ENCODE data around the gene ZNF654.

ZNF654 gene

DNA sequence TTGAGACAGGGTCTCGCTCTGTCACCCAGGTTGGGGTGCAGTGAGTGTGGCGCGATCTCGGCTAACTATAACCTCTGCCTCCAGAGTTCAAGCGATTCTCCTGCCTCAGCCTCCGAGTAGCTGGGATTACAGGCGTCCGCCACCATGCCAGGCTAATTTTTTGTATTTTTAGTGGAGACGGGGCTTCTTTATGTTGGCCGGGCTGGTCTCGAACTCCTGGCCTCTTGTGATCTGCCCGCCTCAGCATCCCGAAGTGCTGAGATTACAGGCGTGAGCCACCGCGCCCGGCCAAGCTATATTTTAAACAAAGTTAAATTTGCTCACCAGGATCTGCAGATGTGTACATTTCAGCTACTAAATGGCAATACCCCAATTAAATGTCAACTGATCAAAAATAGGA is 89.6 kb downstream of the ZNF654 start:
- FAIRE-seq (no peak), DNase-seq (ENCODE audit: insufficient read length, low spot score) (no peak)

GRCh38 chr3:88149101-88149508 is 90.0 kb downstream of the ZNF654 start:
- TF ChIP-seq TAF1 (IDR thresholded peaks at IDR 0.05; ENCODE audit: low read depth, low read length), result no peak
- no peak for TF ChIP-seq SPI1 (IDR thresholded peaks at IDR 0.05; ENCODE audit: low read depth, low read length)
- no peak for TF ChIP-seq POU2F2 (IDR thresholded peaks at IDR 0.05; ENCODE audit: low read depth, low read length)
- TF ChIP-seq PAX5 (IDR thresholded peaks at IDR 0.05; ENCODE audit: insufficient read depth, low read length, severe bottlenecking), result no peak
- no peak for TF ChIP-seq POLR2AphosphoS5 (IDR thresholded peaks at IDR 0.05; ENCODE audit: low read depth, low read length)
- TF ChIP-seq POLR2A (IDR thresholded peaks at IDR 0.05; ENCODE audit: low read depth, low read length), result no peak
- FAIRE-seq (peak; percentile 26), DNase-seq (ENCODE audit: insufficient read length, low spot score) (no peak)

More for the DNA sequence above, 89.6 kb downstream of the ZNF654 start:
- TF ChIP-seq PAX5 (IDR thresholded peaks at IDR 0.05; ENCODE audit: insufficient read depth, low read length, severe bottlenecking) (no peak), POLR2AphosphoS5 (IDR thresholded peaks at IDR 0.05; ENCODE audit: low read depth, low read length) (no peak), POLR2A (IDR thresholded peaks at IDR 0.05; ENCODE audit: low read depth, low read length) (no peak), POU2F2 (IDR thresholded peaks at IDR 0.05; ENCODE audit: low read depth, low read length) (no peak), TAF1 (IDR thresholded peaks at IDR 0.05; ENCODE audit: low read depth, low read length) (no peak), SPI1 (IDR thresholded peaks at IDR 0.05; ENCODE audit: low read depth, low read length) (no peak)

DNA sequence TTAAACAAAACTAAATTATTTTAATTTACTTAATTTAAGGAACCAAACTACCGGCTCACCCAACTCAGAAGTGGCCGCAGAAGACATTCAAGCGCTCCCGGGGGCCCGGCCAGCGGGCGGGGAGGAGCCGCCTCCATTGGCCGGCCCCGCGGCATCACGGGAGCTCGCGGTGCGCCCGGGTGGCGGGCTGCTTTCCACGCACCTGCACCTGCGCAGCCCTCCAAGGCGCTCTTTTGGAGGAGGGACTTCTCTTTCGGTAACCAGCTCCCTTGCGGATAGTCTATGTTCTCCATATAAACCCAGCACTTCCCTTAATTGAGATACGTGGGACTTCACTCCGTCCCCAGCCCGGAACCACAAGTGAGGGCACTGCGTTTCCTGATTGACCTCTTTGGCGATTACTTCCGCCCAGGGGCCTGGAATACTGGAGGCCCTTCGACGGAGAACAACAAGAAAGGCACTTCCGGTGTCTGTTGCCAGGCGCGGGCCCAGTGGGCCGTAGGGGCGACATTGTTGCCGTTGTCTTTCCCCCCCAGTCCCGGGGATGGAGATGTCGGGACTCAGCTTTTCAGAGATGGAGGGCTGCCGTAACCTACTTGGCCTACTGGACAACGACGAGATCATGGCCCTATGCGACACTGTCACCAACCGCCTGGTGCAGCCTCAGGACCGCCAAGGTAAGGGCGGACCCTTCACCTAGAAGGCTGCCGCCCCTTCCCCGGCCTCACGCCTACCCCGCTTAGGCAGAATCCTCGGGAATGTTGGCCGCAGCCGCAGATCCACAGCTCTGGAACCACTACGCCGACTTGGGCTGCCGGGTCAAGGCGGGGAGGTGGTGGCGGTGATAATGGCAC is 90.7 kb downstream of the ZNF654 start, which contains the start of gene C3orf38:
C3orf38 (plus strand) TSS at position 451 of the 854 bp plus-strand sequence; CDS start at position 545, 94 bp downstream.
- TF ChIP-seq SPI1 (IDR thresholded peaks at IDR 0.05; ENCODE audit: low read depth, low read length) (peak; percentile 58), POLR2A (IDR thresholded peaks at IDR 0.05; ENCODE audit: low read depth, low read length) (peak; percentile 58), TAF1 (IDR thresholded peaks at IDR 0.05; ENCODE audit: low read depth, low read length) (0 out of 2 replicates have a peak, but pooled peaks have one; percentile 18), PAX5 (IDR thresholded peaks at IDR 0.05; ENCODE audit: insufficient read depth, low read length, severe bottlenecking) (no peak), POLR2AphosphoS5 (IDR thresholded peaks at IDR 0.05; ENCODE audit: low read depth, low read length) (peak; percentile 64), POU2F2 (IDR thresholded peaks at IDR 0.05; ENCODE audit: low read depth, low read length) (0 out of 2 replicates have a peak, but pooled peaks have one; percentile 63)
- DNase-seq (ENCODE audit: insufficient read length, low spot score) (peak; percentile 50), FAIRE-seq (peak; percentile 96)

DNA sequence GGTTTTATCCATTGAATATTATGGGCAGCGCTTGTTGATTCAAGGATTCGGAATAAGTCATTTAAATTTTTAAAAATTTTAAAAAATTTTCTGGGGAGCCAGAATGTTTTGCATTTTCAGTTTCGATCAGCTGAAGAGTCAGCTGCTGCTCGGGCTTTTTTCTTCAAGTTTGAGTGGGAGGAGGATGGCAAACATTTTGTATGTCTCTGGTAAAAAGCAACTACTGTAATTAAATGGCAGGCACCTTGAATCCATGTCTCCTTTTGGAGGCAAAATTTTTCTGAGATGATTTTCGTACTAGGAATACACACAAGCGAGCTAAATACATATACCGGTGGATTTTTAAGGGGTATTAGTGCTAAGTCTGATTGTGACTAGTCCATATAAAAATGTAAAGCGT is 91.3 kb downstream of the ZNF654 start:
- peak; percentile 43; the same call in 1 of the 2 replicates for TF ChIP-seq TAF1 (IDR thresholded peaks at IDR 0.05; ENCODE audit: low read depth, low read length)
- no peak for TF ChIP-seq PAX5 (IDR thresholded peaks at IDR 0.05; ENCODE audit: insufficient read depth, low read length, severe bottlenecking)
- DNase-seq (ENCODE audit: insufficient read length, low spot score) (peak; percentile 16), FAIRE-seq (no peak)

DNA sequence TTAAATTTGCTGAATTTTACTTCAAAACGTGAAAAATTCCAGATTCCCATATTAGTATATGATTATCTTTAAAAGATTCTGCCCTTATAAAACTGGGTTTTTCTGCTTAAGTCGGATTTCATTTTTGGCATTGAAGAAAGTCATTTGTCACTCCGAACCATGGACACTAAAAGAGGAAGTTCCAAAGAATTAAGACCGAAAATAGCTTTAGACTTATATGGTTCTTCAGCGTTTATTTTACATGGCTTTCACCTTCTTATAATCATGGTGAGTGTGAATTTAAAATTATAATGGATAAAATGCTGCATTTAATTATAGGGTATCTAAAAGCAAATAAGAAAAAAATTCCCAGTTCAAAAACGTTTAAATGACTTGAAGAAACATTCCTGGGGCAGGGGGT is 91.8 kb downstream of the ZNF654 start:
- TF ChIP-seq SPI1 (IDR thresholded peaks at IDR 0.05; ENCODE audit: low read depth, low read length) (peak; percentile 58), POLR2A (IDR thresholded peaks at IDR 0.05; ENCODE audit: low read depth, low read length) (no peak)
- DNase-seq (ENCODE audit: insufficient read length, low spot score) (no peak), FAIRE-seq (peak; percentile 38)

DNA sequence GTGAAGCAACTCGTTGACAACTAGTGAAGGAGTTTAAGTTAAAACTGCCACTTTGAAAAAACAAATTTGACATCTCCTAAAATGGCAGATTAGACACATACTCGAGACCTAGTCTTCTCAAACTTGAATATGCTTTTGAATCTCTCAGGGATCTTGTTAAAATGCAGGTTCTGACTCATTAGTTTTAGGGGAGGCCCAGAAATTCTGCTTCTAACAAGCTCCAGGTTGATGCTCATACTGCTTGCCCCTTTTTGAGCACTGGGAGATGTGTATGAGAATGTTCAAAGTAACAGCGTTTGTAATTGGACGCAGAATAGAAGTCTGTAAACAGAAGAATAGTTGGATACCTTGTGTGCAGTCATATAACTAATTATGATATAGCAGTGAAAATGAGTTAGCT is 92.3 kb downstream of the ZNF654 start:
- FAIRE-seq, result peak; percentile 52
- TF ChIP-seq PAX5 (IDR thresholded peaks at IDR 0.05; ENCODE audit: insufficient read depth, low read length, severe bottlenecking) (no peak), POLR2AphosphoS5 (IDR thresholded peaks at IDR 0.05; ENCODE audit: low read depth, low read length) (no peak), SPI1 (IDR thresholded peaks at IDR 0.05; ENCODE audit: low read depth, low read length) (no peak), POU2F2 (IDR thresholded peaks at IDR 0.05; ENCODE audit: low read depth, low read length) (no peak), TAF1 (IDR thresholded peaks at IDR 0.05; ENCODE audit: low read depth, low read length) (no peak), POLR2A (IDR thresholded peaks at IDR 0.05; ENCODE audit: low read depth, low read length) (no peak)
- DNase-seq (ENCODE audit: insufficient read length, low spot score), result no peak

DNA sequence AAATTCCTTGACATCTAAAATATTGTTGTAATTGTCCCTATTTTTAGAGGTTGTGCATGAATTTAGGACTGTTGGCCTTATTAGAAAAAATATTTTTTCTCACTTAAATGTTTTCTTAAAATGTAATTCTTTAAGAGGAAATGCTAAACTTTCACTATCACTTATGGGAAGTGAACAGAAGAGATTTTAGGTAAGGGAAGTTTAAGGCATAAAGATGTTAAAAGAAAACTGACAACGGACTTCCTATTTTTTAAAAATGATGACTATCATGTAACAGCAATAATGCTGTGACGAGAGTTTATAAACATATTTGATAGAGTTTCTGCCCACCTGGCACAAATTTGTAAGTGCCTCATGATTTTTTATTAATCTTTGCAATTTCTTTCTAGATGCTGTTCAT is 93.8 kb downstream of the ZNF654 start:
- no peak for FAIRE-seq
- TF ChIP-seq POLR2A (IDR thresholded peaks at IDR 0.05; ENCODE audit: low read depth, low read length) (no peak), POU2F2 (IDR thresholded peaks at IDR 0.05; ENCODE audit: low read depth, low read length) (no peak), SPI1 (IDR thresholded peaks at IDR 0.05; ENCODE audit: low read depth, low read length) (no peak), POLR2AphosphoS5 (IDR thresholded peaks at IDR 0.05; ENCODE audit: low read depth, low read length) (no peak), PAX5 (IDR thresholded peaks at IDR 0.05; ENCODE audit: insufficient read depth, low read length, severe bottlenecking) (no peak), TAF1 (IDR thresholded peaks at IDR 0.05; ENCODE audit: low read depth, low read length) (no peak)
- no peak for DNase-seq (ENCODE audit: insufficient read length, low spot score)

DNA sequence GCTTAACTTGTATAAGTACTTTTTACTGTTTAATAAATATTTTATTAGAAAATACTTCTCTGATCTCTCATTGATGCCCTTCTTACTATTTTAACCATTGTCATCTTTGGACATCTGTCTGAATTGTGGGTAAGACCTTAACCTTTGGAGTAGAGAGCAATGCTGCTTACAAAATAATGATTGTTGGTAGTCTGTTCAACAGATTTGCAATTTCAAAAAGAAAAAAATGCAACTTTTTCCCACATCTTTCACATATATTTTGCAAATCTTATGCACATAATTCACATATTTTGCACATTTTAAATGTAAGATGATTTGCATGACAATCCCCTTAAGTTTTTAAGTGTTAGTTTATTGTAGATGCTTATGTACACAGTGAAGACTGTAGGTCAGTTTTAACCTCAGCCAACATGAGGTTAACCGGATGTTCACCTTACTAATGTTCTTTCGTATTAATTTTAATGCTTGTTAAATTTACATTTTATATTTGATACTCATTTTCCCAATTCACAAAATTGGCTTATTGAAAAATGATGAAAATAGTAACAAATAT is 107.4 kb downstream of the ZNF654 start:
- DNase-seq (ENCODE audit: insufficient read length, low spot score) (no peak), FAIRE-seq (no peak)
- TF ChIP-seq TAF1 (IDR thresholded peaks at IDR 0.05; ENCODE audit: low read depth, low read length) (no peak), POU2F2 (IDR thresholded peaks at IDR 0.05; ENCODE audit: low read depth, low read length) (no peak), PAX5 (IDR thresholded peaks at IDR 0.05; ENCODE audit: insufficient read depth, low read length, severe bottlenecking) (no peak), POLR2A (IDR thresholded peaks at IDR 0.05; ENCODE audit: low read depth, low read length) (no peak), SPI1 (IDR thresholded peaks at IDR 0.05; ENCODE audit: low read depth, low read length) (no peak), POLR2AphosphoS5 (IDR thresholded peaks at IDR 0.05; ENCODE audit: low read depth, low read length) (no peak)

- DNase-seq (ENCODE audit: insufficient read length, low spot score) (no peak), FAIRE-seq (no peak)
- no peak for TF ChIP-seq SPI1 (IDR thresholded peaks at IDR 0.05; ENCODE audit: low read depth, low read length)
- no peak for TF ChIP-seq POLR2AphosphoS5 (IDR thresholded peaks at IDR 0.05; ENCODE audit: low read depth, low read length)
These were observed 108.1 kb downstream of the ZNF654 start for GRCh38 chr3:88167173-88167572.

GRCh38 chr3:88167704-88168103 is 108.6 kb downstream of the ZNF654 start:
- DNase-seq (ENCODE audit: insufficient read length, low spot score) (no peak), FAIRE-seq (no peak)
- TF ChIP-seq POLR2A (IDR thresholded peaks at IDR 0.05; ENCODE audit: low read depth, low read length) (no peak), TAF1 (IDR thresholded peaks at IDR 0.05; ENCODE audit: low read depth, low read length) (no peak), POU2F2 (IDR thresholded peaks at IDR 0.05; ENCODE audit: low read depth, low read length) (no peak), SPI1 (IDR thresholded peaks at IDR 0.05; ENCODE audit: low read depth, low read length) (no peak), PAX5 (IDR thresholded peaks at IDR 0.05; ENCODE audit: insufficient read depth, low read length, severe bottlenecking) (no peak), POLR2AphosphoS5 (IDR thresholded peaks at IDR 0.05; ENCODE audit: low read depth, low read length) (no peak)

All from GM12891 (cell line).